ENCODE results near the gene PRR5L.
"Not testable (repeated sequence)": the region's sequence is repeated elsewhere in the genome, so short reads cannot be mapped to it uniquely, and the experiment has no call there.

Gene PRR5L

DNA sequence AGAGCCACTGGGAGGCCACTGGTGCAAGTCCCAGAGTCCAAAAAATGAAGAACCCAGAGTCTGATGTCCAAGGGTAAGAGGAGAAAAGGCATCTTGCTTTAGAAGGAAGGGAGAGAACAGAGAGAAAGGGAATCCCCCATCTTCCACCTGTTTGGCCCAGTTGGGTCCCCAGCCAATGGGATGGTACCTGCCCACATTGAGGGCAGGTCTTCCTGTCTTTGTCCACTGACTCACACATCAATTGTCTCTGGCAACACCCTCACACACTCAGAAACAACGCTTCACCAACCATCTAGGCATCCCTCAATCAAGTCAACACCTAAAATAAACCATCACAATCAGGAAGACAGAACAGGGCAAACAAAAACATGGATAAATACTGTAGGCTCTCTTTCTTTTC, 13.2 kb upstream of the PRR5L start:
- no peak for DNase-seq

DNA sequence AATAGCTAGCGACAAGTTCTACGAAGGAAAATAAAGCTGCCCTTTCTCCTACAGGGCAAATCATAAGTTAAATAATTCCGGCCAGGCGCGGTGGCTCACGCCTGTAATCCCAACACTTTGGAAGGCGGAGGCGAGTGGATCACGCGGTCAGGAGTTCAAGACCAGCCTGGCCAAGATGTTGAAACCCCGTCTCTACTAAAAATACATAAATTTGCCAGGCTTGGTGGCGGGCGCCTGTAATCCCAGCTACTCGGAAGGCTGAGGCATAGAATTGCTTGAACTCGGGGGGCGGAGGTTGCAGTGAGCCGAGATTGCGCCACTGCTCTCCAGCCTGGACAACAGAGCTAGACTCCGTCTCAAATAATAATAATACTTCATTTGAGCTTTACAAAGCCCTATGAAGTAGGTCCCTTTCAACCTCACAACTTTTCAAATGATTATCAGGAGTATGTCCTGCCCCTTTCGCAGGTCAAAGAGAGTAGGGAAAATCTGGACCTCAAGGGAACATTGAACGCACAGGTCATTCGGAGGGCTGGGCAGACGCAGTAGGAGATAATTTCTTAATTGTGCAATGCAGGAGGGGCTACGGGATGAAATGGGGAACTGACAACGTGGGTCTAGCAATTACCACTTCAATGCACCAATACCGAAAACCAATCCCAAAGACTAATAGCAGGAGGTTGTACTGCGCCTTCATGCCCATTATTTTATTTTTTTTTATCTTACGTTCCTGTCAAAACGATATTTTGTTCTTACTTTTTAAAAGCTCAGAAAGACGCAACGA, 7.5 kb upstream of the PRR5L start:
- no peak for DNase-seq

DNA sequence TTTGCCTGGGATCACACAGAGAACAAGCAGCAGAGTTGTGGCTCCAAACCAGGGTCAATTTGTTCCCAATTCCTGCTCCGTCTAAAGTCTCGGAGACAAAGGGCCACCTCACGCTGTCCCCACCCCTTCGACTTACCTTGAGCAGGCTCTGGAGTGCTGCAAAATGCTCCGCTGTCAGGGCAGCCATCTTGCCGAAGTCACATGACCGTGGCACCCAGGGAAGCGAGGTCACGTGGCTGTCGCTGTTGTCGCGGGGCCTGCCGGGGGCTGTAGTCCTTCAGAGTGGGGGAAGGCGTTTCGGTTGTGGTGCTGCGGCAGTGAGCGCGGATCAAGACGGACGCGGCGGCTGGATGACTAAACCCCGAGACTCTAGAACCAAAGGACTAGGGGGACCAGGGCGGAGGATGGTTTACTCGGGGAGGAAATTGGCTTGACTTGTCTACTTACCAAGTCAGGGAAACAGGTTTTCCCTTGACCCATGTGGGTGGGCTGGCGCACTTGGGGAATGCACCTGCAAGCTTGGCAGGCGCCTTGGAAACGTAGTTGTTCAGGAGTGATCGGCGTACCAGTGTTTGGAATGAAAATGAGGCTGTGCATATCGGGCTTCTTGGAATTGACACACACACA, 6.7 kb upstream of the PRR5L start, which contains the start of gene COMMD9:
TSS of gene COMMD9 (minus strand) at position 199 of the 627 bp plus-strand sequence. CDS start at position 187, 12 bp downstream.
- peak; percentile 93 for DNase-seq

DNA sequence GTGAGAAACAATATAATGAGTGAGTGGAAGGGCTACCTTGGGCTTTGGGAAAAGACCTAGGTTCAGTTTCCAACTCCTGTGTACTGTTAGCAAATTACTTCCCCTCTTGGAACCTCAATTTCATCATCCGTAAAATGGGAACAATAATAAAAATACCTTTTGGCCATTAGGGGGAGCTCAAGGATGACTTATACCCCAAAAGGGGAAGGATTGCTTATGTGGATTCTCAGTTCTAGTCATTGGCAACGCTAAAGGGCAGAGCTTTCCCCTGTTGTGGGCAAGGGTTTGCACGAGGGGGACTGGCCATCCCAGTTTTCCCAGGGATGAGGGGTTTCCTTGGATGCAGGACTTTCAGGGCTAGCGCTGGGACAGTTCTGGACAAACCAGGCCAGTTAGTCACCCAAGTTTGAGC, 3.8 kb upstream of the PRR5L start:
- DNase-seq: peak; percentile 68

DNA sequence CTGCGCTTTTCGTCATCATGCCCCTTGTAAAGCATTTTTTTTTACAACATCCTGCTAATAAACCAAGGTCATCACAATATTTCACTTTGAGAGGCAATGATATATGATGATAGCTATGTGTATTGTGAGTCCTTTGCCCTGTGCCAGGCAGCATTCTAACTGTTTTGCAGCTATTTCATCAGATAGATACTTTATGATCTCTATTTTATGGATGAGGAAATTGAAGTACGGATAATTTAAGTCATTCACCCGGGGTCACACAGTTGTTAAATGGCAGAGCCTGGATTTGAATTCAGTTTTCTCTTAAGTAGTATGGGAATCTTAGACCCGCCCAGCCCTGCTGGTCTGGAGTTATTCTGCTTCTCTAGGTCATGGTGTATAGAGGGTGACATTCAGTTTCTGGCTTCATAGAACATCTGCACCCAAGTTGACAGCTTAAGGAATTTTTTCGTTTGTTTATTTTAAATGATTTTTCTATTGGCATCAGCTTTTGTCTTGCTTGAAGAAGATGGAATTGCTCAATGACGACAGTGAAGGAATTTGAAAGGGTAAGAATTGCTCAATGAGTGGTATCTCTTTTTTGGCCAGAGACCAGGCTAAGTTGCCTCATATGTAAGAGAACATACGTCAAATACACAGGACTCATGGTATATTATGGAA, 926 bp downstream of the PRR5L start:
- no peak for DNase-seq

DNA sequence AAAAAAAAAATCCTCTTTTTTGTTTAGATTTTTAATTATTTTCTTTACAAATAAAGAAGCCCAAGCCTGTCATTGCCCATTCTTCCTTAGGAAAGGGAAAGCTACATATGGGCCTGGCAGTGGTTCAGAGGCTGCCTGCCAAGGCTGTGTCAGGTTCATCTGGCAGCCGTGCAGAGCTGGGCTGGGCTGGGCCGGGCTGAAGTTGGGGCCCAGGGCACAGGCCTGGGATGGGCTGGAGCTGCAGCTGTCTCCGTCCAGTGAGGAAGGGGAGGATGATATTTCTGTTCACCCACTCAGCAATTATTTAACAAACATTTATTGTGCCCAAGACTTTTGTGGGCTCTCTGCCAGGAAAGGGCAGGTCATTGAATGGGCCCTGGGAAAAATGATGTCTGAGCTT, 4.6 kb downstream of the PRR5L start:
- DNase-seq: no peak

DNA sequence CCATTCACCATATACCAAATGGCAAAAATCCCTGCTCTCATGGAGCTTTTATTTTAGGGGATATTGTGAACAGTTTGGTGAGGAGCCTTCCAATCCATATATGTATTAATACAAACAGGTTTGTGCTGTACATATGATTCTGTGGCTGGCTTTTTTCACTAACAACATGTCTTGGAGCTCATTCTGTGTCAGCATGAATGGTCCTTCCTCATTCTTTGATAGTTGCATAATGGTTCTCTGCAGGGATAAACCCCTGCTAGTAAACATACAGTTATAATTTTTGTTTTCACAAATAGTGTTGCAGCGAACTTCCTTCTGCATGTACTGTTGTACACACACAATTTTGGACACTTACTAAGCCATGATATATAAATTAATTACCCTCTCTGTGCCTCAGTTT, 8.3 kb downstream of the PRR5L start:
- DNase-seq: no peak

DNA sequence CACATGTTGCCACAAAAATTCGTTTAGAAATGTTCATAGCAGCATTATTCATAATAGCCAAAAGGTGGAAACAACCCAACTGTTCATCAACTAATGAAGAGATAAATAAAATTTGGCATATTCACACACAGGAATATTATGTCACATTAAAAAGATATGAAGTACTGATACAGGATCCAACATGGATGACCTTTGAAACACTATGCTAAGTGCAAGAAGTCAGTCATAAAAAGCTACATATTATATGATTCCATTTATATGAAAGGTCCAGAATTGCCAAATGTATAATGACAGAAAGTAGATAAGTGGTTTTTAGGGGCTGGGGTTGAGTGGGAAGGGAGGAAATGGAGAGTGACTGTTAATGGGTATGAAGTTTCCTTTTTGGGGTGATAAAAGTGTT, 9.0 kb downstream of the PRR5L start:
- no peak for DNase-seq

DNA sequence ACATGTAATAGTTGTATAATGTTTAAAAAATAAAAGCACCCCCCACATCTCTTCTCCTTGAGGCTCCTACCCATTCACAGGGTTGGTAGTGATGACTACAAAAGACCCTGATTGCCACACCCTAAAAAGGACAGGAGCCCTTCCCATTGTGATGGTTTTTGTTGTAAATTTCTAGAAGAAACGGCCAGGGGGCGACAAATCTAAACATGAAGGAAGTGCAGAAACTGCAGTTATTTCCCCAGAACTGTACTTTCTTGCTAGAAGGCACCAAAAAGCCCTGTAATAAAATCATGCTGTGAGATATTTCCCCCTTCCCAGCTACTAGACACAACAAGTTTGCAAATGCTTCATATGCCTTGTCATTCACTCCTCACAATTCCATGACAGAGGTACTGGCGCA, 10.8 kb downstream of the PRR5L start:
- DNase-seq: peak; percentile 43

DNA sequence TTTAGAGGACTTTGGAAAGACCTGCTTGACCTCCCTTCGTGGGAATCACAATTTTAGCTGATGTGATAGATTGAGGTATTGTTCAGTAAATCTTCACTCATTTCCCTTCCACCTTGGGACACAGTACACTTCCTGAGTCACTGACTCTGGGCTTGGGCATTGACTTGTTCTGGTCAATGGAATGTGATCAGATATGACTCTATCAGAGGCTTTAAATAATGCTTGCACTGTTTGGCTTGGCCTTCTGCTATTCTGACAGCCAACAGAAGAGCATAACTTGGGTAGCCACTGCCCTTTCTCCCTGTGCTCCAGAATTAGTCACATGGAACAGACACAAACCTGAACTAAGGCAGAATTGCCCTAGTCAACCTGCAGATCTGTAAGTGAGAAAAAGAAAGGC, 12.5 kb downstream of the PRR5L start:
- DNase-seq: no peak

DNA sequence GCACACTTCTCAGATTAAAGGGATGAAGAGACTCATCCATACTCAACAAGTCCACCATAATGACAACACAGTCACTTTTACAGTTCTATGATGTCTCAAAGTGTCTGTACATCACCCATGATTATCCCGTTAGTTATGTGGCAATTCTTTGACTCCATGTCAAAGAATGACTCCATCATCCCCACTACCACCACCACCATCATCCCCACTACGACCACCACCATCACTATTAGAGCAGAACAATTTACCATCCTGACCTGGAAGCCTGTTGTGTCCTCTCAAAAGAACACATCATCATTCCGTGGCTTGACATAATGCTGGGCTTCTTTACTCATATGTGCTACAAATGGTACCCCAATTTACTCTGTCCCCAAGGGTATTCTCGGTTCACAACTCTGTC, 13.7 kb downstream of the PRR5L start:
- no peak for DNase-seq

DNA sequence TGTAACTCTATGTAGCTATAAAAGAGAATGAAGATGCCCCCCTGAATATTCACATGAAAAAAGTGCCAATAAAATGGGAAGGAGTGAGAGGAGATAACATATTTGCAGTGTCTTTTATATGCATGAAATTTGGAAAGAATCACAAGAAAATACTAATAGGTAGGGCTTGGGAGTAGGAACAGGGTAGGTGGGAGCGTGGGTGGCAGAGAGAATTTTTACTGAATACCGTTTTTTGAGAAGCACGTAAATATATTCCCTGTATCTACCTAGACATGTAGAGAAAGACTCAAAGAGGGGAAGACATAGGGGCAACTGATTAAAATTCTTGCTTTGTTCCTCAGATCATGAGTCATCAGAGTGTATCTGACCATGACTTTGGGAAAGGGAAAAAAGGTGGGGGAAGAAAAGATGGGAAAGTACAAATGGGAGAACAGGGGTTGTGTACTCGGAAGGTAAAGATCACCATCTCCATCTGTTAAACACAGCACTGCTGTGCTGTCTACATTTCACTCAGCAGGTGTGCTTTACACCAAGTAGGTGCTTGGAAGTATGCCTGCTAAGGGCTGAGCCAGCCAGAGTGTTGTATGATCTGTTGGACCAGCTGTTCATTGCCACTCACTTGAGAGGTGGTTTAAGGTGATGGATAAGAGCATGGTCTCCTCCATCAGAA, 16.0 kb downstream of the PRR5L start:
- DNase-seq: no peak

DNA sequence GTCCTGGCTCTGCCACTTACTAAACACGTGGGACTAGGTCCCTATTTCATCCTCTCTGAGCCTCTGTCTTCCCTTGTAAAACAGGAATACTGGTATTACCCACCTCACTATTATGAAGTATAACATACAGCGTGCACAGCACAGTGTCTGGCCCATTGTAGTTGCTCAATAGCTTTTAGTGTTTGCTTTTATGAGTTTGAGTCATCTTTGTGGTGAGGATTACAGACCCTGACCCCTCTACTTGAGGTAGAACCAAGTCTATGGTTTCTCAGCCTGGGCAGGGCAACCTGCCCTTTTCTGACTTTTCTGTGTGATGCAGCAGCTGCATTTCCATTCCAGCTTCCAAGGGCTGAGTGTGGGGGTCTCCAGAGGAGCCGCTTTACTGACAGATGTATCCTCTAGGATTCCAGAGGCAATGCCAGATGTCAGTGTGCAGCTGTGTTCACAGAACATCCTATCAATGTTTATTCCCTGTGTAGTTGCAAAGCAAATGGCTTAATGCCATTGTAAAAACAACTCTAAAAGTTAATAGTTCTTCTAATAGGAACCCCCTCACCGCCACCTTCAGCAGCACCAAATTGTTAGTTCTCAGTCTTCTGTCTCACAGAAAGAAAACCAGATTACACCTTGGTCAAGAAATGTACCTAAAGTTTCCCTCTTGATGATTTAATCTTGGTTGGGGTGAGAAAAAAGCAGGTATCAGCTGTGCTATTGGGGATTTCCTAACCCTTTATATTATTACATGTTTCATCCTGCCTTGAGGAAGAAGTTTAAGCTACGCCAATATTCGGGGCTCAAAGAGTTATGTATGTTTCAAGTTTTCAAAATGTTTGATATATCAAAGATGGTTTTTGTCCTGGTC, 16.8 kb downstream of the PRR5L start:
- no peak for DNase-seq

DNA sequence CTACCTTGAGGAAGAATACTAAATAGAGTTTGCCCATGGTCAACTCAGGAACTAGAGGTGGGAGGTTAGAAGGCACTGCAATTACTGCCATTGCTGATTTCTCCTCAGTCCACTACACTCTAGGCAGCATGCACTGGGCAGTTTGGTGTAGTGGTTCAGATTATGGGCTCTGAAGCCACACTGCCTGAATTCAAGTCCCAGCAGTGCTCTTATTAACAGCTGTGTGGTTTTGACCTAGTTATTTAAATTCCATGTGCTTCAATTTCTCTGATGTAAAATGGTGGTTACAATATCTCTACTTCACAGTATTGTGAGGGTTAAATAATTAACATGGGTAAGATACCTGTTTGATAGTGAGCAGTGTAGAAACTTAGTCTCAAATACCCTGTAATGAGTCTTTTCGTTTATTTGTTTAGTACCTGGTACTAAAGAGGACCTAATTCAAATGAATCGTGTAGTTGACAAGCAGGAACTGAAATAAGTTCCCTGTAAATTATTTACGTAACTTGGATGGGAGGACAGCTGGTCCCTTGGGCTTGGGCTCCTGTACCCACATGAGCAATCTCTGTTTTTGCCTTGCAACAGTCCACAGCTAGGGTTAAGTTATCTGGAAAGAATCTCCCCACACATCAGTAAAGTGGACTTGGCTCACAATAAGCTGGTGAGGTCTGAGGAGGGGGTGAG, 17.8 kb downstream of the PRR5L start:
- no peak for DNase-seq

DNA sequence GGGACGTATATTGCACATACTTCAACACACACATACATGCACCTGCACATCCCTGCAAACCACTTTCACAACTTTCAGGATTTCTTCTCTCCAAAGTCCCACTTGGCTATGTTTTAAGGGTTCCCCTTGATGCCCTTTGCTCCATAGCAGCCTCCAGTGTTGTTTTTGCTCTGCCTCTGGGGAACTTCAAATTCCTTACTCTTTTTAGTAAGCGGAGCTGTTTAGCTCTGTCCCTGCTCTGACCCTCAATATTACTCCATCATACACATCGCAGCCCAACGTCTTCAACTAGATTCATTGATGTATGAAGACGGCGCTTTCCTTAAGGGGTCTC, 18.3 kb downstream of the PRR5L start:
- no peak for DNase-seq

DNA sequence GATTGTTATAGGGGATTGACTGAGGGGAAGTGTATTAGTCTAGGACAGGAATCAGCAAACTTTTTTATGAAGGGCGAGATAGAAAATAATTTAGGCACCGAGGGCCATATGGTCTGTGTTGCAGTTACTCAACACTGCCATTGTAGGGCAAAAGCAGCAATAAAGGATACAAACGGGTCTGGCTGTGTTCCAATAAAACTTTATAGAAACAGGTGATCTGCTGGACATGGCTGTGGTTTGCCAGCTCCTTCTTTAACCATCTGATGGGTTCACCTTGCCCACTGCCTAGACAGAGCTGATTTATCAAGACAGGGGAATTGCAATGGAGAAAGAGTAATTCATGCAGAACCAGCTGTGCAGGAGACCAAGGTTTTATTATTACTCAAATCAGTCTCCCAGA, 20.0 kb downstream of the PRR5L start:
- no peak for DNase-seq

DNA sequence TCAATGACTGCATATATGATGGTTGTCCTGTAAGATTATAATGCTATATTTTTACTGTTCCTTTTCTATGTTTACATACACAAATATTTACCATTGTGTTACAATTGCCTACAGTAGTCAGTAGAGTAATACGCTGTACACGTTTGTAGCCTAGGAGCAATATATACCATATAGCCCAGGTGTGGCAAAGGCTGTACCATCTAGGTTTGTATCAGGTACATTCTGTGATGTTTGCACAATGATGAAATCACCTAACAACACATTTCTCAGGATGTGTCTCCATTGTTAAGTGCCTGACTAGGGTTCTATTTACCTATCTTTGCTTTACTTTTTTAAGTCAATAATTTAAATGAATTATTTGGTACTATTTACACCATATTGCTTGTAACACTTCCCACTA, 21.9 kb downstream of the PRR5L start:
- no peak for DNase-seq

DNA sequence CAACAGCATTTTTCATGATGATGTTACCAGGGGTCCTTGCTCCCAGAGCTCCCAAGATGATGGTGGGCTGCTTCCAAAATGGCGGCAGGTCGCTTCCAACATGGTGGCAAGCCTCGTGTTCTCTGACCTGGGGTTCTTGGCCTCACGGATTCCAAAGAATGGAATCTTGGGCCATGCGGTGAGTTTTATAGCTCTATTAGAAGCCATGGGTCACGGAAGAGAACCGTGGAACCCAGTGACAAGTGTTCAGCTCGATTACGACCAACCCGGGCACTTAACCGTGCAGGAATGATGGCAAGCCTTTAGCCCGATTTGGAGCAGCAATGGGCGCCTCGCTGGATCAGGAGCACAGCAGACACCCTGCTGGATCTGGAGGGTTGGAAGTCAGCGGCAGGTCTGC, 28.9 kb downstream of the PRR5L start:
- DNase-seq: not testable (repeated sequence)

DNA sequence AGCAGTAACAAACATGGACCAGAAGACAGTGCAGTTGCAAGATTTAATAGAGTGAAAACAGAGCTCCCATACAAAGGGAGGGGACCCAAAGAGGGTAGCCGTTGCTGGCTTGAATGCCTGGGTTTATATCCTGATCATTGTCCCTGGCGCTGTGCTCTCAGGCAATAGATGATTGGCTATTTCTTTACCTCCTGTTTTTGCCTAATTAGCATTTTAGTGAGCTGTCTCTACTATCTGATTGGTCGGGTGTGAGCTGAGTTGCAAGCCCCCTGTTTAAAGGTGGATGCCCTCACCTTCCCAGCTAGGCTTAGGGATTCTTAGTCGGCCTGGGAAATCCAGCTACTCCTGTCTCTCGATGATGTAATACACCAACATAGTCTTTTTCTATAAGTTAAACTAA, 29.3 kb downstream of the PRR5L start:
- not testable (repeated sequence) for DNase-seq

DNA sequence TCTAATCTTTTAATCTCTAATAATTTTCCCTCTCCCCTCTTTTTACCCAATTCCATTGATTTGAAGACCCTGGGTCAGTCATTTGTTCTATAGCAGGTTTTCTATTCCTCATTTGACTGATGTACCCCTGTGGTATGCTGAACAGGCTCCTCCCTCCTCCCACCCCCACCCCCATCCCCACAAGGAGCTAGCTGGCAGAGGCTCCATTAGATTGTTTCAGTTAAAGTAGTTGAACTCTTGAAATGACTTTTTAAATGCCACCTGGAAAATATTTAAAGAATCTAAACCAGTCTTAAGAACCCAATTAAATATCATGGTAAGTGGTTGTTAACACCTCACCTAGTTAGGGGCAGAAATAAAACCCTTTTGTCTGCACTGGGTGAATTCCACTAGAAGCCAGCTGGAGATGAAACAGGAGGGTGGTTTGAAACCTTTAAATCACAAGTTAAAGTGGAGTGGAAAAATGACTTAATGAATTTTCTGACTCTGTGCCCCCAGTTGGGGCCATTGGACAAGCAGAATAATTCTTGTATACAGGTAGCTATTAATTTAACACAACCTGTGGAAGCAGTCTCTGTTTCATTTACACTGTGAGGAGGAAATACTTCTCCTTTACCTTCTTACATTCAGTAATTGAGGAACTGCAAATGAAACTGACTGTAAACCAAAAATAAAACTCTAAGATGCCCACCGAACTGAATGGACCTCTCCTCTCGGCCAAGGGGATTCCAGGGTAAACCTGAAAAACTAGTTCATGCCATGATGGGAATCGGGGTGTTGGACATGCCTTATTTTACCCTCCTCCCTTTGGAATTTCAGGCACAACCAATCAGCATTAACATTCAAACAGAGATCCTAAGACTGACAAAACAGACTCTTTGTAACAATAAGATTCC, 30.7 kb downstream of the PRR5L start:
- DNase-seq: no peak
